GM19238 (cell line): ENCODE data around the gene IFNE.

Experiments
- DNase-seq: peaks from one replicate; pipeline ENCODE4 v3.0.0; 2011; ENCODE audit warnings: low spot score; ENCODE audit not compliant: insufficient read length

The IFNE gene

DNA sequence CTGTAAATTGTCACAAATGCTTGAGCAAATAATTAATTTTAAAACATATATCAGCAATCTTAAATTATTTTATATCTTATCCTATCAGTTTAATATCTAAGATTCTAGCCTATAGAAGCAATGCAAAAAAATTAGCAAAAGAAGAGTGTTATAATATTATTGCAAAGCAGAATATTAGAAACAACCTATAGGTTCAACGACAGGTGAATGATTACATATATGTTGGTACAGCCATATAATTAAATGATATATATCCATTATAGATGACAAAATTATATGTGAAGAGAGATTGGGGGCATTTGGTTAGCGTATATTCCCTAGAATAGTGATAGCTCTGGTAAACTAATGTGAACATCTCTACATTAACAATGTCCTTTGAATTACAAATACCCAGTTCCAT, at the start of gene IFNE:
IFNE (minus strand) TSS at position 101 of the 400 bp plus-strand sequence. CDS start 619 bp downstream, outside the sequence.
- no peak for DNase-seq

GRCh38 chr9:21528123-21528808, 46.2 kb upstream of the IFNE start:
- DNase-seq, result no peak

DNA sequence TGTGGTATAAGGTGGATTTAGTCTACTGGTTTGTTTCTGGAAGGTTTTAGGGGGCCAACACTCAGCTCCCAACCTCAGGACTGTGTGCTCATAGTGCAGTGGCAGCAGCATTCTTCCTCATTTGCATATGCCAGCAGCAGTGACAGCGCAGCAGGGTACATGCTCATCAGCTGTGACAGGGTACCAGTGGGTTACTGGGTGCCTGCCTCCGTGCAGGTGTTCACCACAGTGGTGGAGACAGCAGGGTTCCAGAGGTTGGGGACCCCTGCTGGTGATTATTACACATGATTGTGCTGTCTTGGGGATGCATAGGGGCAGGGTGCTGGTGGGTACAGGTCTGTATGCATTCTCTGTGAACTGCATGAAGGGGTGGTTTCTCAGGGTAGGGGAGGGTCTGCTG, 45.5 kb upstream of the IFNE start:
- no peak for DNase-seq

GRCh38 chr9:21525174-21525573, 43.1 kb upstream of the IFNE start:
- DNase-seq, result no peak

- DNase-seq, result no peak
These were observed 42.2 kb upstream of the IFNE start for GRCh38 chr9:21524099-21524830.

DNA sequence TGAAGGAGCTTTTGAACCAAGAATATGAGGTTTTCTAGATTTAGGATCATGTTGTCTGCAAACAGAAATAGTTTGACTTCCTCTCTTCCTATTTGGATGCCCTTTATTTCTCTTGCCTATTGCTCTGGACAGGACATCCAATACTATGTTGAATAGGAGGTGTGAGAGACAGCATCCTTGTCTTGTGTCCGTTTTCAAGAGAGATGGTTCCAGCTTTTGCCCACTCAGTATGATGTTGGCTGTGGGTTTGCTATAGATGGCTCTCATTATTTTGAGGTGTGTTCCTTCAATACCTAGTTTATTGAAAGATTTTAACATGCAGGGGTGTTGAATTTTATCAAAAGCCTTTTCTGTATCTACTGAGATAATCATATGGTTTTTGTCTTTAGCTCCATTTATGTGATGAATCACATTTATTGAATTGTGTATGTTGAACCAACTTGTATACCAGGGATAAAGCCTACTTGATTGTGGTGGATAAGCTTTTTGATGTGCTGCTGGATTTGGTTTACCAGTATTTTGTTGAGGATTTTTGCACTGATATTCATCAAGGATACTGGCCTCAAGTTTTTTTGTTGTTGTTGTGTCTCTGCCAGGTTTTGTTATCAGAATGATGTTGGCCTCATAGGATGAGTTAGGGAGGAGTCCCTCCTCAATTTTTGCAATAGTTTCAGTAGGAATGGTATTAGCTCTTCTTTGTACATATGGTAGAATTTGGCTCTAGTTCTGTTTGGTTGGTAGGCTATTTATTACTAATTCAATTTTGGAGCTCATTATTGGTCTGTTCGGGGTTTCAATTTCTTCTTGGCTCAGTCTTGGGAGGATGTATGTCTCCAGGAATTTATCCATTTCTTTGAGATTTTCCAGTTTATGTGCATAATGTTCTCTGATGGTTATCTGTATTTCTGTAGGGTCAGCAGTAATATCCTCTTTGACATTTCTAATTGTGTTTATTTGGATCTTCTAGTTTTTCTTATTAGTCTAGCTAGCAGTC, 41.2 kb upstream of the IFNE start:
- DNase-seq, result no peak

DNA sequence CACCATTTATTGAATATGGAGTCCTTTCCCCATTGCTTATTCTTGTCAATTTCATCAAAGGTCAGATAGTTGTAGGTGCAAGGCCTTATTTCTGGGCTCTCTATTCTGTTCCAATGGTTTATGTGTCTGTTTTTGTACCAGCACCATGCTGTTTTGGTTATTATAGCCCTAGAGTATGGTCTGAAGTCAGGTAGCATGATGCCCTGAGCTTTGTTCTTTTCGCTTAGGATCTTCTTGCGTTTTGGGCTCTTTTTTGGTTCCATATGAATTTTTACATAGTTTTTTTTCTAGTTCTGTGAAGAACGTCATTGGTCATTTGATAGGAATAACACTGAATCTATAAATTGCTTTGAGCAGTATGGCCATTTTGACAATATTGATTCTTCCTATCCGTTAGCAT, 40.2 kb upstream of the IFNE start:
- no peak for DNase-seq

DNA sequence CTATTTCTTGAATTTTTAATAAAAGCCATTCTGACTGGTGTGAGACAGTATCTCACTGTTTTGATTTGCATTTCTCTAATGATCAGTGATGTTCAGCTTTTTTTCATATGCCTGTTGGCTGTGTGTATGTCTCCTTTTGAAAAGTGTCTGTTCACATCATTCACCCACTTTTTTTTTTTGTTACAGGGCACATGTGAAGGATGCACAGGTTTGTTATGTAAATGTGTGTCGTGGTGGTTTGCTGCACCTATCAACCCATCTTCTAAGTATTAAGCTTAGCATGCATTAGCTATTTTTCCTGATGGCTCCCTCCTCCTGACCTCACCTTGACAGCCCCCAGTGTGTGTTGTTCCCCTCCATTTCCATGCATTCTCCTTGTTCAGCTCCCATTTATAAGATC, 39.3 kb upstream of the IFNE start:
- no peak for DNase-seq

DNA sequence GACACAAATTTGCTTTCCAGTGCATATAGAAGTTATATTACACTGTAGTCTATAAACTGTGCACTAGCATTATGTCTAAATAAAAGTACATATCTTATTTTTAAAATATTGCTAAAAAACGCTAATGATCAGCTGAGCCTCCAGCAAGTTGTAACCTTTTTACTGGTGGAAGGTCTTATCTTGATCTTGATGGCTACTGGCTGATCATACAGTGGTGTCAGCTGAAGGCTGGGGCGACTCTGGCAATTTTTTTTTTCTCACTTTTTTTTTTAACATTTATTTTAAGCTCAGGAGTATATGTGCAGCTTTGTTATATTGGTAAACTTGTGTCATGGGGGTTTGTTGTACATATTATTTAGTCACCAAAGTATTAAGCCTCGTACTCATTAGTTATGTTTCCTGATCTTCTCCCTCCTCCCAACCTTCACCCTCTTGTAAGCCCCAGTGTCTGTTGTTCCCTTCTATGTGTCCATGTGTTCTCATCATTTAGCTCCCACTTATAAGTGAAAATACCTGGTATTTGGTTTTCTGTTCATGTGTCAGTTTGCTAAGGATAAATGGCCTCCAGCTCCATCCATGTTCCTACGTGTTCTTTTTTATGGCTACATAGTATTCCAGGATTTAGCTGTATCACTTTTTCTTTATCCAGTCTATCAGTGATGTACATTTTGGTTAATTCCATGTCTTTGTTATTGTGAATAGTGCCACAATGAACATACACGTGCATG, 38.6 kb upstream of the IFNE start:
- DNase-seq, result no peak

DNA sequence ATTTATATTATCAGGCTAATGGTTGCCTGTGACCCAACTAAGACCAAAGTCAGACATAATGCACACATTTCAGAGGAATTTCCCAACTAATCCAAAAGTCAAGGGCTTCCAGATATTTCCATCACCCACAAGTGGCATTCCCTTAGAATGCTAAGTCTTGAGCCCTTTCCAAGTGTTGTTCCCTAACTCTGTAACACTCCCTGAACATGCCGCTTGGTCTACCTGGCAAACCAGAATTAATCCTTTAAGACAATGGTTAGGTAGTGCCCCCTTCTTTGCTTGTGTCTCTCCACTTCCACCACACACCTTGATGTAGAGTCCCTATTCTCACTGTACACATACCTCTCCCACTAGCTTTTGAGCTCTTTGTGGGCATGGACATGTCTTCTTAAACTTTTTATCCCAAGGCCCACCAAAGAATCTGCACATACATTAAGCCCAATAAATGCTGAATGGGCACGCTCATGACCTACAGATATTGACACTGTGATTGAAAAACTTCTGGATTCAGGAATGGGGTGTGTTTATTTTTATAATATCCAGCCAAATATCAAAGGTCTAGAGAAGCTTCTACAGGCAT, 37.8 kb upstream of the IFNE start:
- no peak for DNase-seq

DNA sequence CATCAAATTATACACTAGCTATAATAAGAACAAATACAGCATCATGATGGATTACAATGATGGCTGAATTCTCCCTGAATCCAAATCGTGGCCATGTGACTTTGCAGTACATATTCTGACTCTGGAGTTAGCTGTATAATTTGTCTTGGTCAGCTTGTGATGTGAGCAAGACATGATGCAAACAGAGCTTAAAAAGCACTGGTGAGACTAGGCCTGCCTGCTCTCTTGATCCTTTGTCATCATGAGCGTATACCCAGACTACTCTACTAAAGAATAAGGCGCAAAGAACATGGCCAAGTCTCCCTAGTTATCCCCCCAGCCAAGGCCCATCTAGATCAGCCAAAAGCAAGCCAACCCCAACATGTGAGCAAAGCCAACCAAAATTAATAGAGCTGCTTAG, 34.7 kb upstream of the IFNE start:
- no peak for DNase-seq

DNA sequence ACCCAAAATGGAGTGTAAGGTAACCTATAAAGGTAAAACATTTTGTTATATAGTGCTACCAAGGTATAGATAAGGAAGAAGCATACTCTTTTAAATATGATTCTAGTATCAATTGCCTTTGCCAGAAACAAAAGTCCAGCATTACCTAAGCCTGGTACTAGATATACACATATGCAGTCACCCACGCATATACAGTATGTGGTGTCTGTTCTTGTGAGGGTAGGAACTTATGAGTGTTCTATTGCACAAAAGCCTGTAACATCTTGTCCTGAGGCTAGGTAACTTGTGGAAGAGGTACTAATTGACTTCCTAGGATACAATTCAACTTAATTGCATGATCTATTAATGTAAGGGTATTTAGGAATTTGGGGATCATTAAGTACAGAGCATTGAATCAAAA, 31.3 kb upstream of the IFNE start:
- DNase-seq, result no peak

GRCh38 chr9:21510806-21511205, 28.7 kb upstream of the IFNE start:
- no peak for DNase-seq

DNA sequence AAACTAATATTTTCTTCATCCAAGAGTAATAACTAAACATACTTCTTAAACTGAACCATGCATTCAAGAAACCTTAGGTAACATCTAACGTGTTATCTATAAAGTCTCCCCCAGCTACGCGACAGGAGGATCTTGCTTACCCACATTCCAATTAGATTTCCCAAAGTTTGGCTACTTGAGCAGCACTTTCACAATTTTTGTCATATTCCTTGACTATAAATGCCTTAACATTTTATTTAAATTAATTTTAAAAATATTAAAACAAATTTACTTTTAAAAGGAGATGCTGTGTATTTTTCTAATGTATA, 25.3 kb upstream of the IFNE start:
- DNase-seq, result no peak

DNA sequence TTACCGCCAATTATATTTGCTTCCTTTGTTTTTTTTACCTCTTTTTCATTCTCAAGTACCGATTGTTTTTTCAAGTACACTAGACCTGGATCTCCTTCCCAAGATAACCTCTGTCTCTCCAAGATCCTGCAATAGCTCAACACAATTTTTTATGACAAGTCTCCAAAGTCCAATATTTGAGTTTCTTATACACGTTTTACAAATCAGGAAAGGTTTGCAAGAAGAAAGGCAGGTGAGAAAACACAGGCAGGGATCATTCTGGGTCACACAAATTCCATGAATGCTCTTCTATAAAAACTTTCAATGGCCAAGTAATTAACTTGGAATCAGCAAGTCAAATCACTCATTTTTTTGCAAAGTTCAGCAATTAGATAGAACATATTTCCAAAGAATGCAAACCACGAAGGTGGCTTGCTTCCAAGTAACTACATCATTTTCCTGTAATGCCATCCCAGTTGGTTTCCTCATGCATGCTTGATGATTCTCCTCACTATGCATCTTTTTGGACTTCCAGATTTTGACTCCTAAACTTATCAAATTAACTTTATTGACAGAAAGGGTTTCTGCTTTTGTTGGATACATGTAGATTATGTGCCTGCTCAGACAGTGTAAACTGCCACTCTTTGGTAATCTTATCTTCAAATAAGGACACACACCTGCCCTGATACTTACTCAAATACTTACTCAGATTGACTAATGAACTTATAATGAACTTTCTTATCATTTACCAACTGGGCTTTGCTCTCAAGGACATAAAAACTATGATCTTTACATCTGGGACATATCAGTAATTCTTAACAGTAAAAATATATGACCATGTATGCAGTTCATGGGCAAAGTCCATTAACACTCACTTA, 24.7 kb upstream of the IFNE start:
- DNase-seq, result no peak

GRCh38 chr9:21505425-21506179, 23.5 kb upstream of the IFNE start:
- no peak for DNase-seq

GRCh38 chr9:21504894-21505293, 22.8 kb upstream of the IFNE start:
- no peak for DNase-seq

GRCh38 chr9:21504113-21504512, 22.0 kb upstream of the IFNE start:
- no peak for DNase-seq

DNA sequence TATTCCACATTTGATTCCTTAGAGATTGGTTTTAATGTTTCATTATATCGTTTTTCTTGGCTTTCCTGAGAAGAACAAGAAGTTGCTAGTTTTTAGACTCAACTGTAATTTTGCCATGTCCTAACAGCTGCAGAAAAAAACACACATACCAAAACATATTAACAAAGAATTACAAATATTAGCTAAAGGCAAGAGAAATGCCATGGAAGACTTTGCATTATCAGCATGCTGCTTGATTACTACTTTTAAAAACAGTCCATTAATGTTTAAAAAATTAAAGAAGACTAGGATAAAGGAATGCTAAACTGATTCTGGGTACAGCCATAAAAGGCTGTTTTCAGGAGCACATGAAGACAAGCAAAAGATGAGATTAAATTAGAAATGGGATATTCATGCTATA, 20.5 kb upstream of the IFNE start:
- DNase-seq, result no peak
